Fibroblast of gingiva (primary cell): Measurements from ENCODE around the gene PAX5.

Experiments
- DNase-seq: peaks from one replicate; pipeline ENCODE4 v3.0.0-alpha.2; 2011; ENCODE audit warnings: low read depth

Gene PAX5

DNA sequence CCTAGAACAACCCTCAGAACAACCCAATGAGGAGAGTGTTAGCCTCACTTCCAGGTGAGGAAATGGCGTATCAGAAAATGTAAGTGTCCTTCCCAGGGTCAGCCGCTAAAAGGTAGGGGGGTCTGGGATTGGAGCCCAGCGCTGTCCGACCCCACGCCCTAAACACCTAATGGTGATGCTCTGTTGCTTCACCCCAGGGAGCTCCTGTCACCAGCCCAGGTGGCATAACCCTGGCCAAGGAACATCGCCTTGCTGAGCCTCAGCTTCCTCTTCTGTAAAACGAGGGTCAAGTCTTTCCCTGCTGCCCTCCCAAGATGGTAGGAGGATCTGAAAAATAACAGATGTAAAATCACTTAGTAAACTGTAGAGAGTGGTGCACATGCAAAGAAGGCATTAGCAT lies 132.5 kb downstream of the PAX5 start:
- DNase-seq = no peak

DNA sequence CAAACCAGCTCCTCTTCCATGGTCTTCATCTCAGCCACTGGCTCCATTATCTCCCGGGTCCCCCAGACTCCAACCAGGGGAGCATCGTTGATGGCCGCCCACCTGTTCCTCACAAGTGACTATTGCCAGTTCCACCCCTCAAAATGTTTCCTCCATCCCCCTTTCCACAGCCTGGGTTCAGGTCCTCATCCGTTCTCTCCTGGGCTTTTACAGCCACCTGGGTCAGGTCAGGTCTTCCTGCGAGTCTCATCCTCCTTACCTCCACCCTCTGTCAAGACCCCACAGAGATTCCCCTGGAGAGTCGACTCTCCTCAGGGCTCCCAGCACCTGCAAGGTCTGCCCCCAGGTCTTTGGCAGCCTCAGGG lies 133.2 kb downstream of the PAX5 start:
- no peak for DNase-seq

DNA sequence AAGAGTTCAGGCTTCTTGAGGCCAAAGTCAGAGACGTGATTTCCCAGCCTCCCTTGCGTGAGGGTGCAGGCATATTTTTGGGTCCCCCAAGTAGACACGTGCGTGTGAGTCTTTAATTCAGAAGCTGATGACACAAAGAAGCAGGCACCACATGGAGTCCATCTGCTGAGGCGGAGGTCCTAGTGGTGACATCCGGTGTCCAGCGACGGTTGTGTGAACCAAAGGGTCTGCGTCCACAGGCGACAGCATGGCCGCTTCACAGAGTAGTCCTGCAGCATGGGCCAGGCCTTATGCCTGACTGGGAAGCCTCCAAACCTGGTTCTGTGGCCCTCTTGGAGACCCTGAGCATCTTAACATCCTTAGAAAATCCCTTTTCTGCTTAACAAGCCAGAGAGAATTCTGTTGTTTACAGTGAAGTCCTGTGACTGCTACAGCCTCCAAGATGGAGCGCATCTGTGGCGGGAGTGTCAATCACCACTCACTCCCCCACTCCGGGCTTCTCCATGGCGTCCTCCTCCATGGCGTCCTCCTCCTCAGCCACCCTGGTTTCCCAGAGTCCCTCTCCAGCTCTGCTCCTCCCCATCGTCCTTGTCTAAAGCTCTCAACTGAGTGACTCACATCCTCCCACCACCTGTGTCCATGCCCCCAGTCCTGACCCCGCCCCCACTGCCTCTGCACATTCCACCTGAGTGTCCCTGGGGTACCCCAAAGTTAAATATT lies 133.8 kb downstream of the PAX5 start:
- DNase-seq = no peak

DNA sequence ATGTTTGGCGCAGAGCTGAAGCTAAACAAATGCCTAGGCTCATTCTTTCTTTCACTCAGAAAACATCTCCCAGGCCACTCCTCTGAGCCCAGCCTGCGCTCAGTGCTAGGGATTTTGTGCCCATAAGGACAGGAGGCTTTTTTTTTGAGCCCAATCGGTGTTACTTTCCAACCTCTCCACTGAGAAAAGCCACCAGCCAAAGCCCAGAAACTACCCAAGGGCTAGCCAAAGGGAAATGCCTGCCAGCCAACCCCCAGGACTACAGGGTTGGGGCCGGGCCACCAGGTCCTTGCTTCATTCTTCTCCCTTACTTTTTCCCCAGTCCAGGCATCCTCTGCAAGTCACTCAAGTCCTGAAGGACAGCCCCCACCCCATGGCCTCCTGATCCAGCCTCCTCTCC lies 134.7 kb downstream of the PAX5 start:
- DNase-seq = no peak

DNA sequence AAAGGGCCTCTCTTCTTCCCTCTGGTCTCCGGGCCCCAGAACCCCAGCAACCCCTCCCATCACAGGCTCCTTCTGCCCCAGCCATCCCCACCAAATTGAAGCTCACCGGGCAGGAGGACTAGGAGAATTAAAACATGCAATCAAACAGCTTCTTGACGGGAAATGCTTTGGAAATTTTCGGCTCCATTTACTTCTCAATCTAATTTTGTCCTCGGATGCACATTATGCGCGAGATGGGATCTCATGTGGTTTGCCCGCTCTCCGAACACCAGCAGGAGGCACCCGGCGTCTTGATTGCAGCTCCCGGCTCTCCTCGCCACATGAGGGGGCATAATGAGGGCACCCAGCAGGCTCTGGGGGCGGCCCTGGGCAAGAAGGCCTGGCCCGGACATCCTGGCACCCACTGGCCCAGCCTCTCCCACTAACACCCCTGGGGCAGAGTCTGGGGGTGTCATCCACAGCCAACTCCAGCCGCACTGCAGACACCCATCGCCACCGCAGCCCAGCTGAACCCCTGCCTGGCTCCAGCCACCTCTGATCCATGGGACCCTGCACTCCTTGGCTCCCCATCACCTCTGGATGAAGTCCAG lies 135.5 kb downstream of the PAX5 start:
- DNase-seq = no peak

DNA sequence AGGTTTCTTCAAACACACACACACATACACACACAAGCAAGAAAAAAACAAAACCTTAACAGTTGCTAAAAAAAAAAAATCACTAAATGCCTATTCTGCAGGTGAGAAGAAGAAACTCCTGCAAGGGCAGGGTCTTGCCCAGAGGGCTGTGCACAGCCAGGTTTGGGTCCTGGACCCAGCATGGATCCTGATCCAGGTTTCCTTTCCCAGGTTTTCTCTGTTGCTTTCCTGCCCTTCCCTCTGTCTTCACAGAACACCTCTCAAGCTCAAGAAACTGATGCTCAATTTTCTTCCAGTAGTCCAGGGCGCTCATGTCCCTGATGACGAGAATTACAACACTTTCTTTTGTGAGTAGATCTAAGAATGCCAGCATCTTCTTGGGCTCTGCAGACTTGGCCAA lies 136.6 kb downstream of the PAX5 start:
- DNase-seq = no peak

DNA sequence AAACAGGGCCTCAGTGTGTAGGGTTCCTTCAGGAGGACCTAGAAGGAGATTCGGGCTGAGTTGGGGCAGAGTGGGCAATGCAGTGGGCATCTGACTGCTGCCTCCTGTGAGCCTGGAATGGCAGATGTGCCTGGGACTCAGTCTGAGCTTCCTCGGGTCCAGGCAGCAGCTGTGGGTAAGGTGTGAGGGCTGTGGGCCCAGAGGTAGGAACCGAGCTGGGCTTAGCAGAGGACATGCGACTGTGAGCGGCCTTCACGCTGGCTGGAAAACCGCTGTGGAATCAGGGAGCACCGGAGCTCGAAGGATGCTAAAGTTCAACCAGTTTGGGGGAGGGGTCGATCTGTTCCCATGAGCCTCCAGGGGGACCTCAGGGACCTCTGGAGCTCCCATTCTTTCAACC lies 137.0 kb downstream of the PAX5 start:
- DNase-seq = no peak

DNA sequence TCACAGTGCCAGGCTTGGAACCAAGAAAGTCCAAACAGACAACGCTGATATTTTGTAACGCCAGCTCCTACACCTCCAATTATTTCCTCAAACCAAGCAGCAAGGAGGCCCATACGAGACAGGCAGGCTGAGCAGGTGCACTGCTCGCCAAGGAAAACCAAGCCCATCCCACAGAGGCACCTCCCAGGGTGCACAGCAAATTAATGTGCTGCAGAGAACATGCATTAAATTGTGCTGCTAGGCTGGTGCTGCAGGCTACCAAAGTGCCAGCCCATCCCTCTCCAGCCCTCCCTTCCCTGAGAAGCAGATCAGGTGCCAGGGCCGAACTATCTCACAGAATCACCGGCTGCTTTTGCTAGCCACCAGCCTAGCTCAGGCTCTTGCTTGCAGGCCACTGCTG lies 137.8 kb downstream of the PAX5 start:
- no peak for DNase-seq

DNA sequence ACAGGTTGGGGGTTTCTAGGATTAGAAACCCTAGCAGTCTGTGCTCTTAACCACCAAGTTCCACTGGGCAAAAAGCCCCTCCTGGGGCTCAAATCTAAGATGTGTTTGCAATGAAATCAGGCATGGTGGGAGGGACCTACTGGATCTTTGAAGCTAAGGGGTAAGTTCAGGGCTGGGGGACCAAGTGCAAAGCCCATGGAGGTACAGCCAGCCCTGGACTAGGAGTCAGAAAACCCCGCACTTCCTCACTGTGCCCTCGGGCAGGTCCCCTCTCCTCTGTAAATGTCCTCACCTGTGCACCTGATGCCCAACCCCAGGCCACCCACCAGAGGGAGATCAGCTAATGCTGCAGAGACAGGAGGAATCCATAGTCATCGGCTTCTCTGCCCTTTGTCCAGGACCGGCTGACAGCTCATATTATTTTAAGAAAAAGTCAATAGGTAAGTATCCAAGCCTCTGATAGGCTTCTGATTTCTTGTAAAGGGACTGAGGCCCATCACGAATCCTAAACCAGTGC lies 138.3 kb downstream of the PAX5 start:
- DNase-seq = no peak

DNA sequence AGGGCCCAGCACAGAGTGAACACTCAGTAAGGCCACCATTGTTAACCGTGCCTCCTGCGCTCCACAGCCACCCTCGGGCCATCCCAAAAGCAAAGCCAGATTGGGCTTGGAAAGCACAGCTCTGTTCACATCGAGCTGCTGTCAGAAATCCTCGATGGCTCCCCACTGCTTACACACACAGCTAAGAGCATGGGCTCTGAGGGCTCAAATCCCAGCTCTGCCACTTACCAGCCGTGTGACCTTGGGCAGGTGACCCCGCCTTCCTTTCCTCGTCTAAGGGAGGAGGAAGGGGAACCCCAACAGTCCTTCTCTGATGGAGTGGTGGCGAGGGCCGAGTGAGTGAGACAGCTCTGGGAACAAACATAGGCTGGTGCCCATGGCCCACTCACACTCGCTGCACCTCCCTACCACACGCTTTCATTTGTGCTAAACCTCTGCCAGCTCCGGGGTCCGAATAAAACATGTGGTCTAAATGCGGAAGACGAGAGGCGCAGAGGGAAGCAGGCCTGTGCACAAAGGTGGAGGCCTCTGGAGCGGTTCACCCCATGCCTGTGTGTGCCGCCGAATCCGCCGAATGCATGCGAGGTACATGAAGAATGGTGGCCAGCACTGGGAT lies 139.3 kb downstream of the PAX5 start:
- no peak for DNase-seq

DNA sequence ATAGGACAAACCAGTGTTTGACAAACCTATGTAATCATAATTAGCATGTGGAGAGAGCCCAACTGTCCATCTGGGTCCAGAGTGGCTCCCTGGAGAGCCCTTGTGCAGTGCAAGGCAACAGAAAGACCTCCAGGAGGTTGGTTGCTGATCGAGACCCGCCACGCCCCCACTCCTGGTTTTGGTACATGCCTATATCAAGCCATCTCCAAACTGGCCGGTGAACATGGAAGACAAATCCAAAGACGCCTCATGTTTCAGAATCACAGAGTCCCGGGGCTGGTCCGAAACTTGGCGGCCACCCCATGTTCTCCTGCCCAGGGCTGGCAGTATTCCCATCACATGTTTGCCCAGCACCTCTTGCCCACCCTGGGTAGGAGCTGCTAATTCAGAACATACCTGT lies 140.2 kb downstream of the PAX5 start:
- DNase-seq = no peak

DNA sequence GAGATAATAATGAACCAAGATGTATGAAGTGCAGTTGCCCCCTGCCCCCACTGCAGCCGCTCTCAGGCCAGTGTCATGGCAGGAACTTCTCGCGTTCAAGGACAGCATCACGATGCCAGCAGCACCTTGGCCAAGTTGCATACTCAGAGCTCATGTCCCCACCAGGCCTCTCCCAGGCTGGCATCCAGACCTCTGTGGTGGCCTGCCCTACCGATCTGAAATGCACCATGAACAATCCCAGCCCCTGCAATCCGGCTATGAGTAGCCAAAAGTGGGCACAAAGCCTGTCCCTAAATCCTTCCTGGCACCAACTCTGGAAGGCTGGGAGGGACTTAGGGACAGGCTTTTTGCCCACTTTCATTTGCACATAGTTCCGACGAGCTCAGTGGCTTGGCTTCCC lies 140.9 kb downstream of the PAX5 start:
- DNase-seq = no peak

DNA sequence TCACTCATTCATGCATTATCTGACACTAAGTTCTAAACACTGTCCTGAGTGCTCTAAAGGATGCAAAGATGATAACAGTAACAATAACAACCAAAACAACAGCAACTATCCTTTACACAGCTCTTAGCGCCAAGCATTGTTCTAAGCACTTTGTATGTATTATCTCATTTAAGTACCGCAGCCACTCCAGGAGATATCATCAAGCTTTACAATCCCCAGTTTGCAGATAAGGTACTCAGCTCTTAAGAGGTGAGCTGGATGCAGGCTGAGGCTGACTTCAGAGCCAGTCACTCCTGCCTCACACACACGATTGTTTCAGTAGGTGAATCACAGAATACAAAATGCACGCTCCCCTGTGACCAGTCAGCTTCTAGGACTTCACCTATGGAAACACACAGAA lies 141.8 kb downstream of the PAX5 start:
- DNase-seq = no peak

DNA sequence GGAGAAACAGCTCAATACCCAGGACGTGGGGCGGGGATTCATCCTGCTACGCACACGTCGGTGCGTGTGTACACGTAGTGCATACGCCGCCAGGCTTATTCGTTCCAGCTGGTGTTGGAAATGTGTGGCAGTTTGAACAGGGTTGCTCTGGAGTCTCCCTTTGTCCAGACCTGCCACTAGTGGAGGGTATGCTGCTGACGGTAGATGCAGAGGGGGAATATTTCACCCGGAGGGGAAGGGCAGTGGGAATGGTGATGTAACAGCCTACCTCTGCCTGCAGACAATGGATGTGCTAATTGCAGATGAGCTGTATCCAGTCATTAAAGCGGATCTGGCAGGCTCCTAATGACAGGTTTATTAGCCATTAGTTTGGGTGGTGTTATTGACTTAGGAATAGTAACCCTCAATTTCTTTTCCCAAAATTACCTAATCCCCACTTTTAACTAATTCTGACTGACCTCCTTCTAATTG lies 142.7 kb downstream of the PAX5 start:
- DNase-seq = no peak

DNA sequence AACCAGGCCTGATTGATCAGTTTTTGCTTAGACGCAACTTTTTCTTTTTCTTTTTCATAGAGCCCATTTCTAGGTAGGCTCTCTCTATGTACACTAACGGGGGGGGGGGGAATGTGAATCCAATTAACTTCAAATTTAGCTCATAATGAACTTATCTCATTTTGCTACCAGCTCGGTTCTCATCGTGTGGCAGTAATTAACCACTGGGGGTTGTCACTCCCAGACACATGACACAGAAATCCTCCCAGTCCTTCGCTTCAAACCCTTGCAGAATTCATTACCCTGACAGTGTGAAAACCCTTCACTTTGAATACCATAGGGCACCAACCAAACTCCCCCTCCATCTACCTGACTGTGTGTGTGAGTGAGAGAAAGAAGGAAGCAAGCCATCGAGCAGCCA lies 144.2 kb downstream of the PAX5 start:
- no peak for DNase-seq

DNA sequence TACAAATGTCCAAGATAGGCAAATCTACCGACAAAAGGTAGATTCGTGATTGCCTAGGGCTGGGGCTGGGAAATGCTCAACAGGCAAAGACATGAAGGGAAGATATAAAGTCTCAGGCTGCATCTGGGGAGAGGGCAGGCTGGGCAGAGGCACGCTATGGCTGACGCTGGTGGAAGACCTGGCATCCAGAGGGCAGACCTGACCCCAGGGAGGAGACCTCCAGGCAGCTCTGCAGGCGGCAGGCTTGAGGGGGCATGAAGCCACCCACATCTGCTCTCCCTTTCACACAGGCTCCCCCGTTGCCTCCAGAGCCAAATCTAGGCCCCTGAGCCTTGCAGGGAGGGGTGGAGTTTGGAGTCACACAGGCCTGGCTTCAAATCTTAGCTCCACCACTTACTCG lies 145.5 kb downstream of the PAX5 start:
- no peak for DNase-seq

DNA sequence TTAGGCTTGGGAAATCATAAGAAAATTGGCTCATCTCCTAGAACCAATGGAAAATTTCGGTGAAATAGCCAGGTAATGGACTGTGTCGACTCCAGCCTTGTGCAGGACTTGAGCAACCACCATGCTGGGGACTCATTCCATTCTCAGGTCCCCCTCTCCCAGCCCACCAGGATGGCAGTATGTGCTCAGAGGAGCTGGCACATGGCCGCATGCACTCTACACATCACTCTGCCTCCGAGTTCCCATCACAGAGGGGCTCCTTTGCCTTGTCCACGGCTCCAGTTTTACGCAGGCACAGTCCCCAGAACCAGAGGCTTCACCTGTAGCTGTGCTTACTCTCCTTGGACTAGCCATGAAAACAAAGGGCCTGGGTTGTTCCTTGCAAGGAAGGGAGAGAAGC lies 149.3 kb downstream of the PAX5 start:
- DNase-seq = no peak

DNA sequence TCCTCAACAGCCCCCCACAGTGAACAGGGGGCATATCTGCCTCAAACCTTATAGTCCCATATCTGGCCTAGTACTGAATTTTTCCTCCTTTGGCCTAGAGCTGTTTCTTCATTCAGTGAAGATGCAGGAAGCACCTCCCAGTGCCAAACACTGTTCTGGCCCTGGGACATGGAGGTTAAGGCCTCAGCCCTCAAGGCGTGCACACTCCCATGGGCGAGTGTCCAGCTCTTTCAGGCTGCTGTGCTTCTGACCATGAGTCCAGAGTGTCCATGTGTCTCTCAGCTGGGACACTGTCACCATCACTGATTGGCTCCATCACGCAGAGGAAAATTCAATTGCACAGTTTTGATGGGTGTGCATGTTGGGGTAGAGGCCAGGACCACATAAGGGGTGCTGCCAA lies 151.5 kb downstream of the PAX5 start:
- DNase-seq = no peak

DNA sequence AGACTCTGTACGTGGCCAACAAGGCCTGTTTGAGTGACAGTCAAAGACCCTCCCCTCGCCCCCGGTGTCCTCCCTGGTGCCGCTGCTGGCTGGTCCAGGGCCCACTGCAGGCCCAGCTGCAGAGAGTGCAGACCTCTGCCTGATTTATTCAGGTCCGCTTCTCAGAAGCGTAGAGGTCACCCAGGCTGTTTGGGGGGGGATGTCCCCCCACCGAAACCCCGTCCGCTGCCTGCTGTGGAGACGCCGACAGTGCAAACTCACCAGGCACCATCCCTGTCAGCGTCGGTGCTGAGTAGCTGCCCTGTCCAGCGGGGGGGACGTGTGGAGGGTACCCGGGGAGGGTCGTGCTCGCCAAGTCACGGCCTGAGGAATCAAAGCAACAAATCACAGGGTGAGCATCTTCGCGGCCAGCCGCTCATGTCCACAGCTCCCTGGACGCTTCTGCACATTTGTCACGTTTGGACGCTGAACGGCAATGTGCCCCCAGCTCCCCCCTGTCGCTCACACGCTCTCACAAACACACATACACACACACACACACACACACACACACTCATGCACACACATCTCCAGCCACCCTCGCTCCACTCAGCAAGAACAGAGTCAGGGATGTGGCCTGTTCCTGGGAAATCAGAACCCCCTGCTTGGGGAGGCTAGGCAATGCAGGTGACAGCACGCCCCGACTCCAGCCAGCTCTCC lies 152.2 kb downstream of the PAX5 start:
- no peak for DNase-seq

DNA sequence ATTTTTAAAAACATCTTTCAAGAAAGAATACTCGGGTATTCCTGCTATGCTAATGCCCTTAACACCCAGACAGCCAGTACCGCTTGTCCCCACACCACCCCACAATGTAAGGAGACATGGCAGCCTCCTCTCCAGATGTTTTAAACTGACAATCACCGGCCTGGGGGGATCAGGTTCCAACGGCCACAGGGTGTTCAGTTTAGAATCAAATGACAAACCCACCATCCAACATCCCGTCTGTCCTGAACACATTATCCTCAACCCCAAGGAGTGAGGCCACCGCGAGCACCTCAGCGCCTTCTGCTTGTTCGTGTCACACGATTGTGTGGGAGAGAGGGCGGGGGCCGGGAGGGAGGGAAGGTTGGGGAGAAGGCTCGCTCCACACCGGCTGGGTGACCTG lies 152.8 kb downstream of the PAX5 start:
- DNase-seq = no peak

DNA sequence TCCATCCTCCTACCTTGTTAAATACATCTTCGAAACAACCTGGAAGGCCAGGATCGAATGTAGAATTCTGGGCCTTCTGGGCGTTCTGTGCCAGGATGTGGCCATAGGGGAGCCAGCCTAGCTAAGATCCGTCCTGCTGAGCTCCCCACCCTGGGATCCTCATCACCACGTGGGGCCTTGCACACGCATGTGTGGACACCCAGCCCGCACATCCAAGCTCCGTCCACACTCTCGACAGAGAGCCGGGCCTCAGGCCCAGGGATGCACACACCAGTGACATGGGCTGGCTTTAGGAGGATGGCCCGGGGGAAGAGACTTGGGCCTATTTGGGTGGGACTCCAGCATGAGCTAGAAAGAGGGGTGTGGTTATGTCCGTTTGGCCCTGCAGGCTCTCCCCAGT lies 154.0 kb downstream of the PAX5 start:
- no peak for DNase-seq

DNA sequence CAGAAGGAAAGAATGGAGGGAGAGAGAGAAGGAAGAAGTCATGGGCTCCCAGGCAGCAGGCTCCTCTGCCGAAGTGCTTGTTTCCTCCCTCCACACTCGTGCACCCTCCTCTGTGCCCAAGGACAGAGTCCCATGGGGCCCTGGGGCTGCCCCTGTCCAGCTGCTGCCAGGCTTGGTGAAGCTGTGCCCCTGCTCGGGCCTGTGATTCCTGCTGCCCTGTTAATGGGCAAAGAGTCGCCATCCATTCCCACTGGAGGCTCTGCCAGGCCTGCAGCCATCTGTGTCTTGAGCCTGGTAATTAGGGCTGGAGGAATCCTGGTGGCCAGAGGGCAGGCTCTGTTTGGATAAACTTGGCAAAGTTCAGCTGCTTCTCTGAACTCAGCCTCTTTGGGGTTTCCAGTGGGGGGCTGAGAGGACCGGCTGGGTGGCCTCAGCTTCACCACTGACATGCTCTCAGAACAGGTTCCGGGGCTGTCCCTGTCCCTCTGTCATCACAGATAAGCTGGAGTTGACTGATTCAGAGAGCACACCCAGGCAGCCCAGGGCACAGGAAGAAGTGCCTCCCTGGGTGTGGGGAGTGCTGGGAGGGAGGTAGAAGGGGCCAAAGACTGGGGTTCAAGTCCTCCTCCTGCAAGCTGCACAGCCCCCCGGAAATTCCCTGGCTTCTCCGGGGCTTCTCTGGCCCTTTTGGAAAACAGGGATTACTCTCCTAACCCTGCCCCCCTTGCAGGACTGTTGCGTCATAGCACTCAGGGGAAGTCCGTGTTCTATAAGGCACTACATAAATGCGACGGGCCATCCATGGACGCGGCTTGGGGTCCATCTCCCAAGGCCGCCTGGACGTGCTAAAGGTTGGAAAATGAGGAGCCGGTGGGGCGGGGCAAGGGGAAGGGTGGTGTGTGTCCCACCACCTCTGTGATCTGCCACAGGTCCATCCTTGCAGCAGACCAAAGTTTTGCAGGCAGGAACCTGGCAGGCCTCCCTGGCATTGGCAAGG lies 154.8 kb downstream of the PAX5 start:
- DNase-seq = no peak
